GM12878 (cell line): ENCODE results near the gene MAP2K2. TPM values are rescaled to one million over a fixed set of nuclear protein-coding genes. Genes with fewer than 3 reads are reported as not detected.

Experiments used
- BCL11A ChIP-seq: IDR thresholded peaks from 2 replicates; pipeline ENCODE4 v1.6.1; 2011; ENCODE audit warnings: low read depth, low read length
- BHLHE40 ChIP-seq, 2 experiments: fragments of 450-650 bp in 1 of 2; IDR thresholded peaks; 2 replicates each; pipeline ENCODE4 v1.6.1; 2011 to 2017; ENCODE audit warnings: low read depth in 2 of 2, borderline replicate concordance in 1 of 2, improper control_type of control experiment in 1 of 2, low read length in 1 of 2, mild to moderate bottlenecking in 1 of 2
- BMI1 ChIP-seq: fragments of 450-650 bp; IDR thresholded peaks from 2 replicates; pipeline ENCODE4 v1.6.1; 2016; ENCODE audit warnings: mild to moderate bottlenecking, moderate library complexity, borderline replicate concordance
- BRCA1 ChIP-seq: IDR thresholded peaks from 2 replicates; pipeline ENCODE4 v1.6.1; 2011; ENCODE audit warnings: low read depth, low read length, improper control_type of control experiment
- HDAC6 ChIP-seq: fragments of 200-600 bp; sonication (generic); IDR thresholded peaks from one replicate; pipeline ENCODE4 v1.8.0; 2017; ENCODE audit warnings: antibody characterized with exemption; ENCODE audit not compliant: unreplicated experiment
- KAT2A ChIP-seq: conservative IDR thresholded peaks from 2 replicates; pipeline ENCODE4 v1.6.1; 2011; ENCODE audit warnings: low read depth, low read length; ENCODE audit not compliant: control insufficient read depth
- LARP7 ChIP-seq: fragments of 450-650 bp; IDR thresholded peaks from 2 replicates; pipeline ENCODE4 v1.6.1; 2017; ENCODE audit warnings: mild to moderate bottlenecking
- MEF2A ChIP-seq: IDR thresholded peaks from 2 replicates; pipeline ENCODE4 v1.6.1; 2011; ENCODE audit warnings: low read depth, mild to moderate bottlenecking, low read length, moderate library complexity; ENCODE audit not compliant: insufficient read depth
- MTA3 ChIP-seq: IDR thresholded peaks from 2 replicates; pipeline ENCODE4 v1.6.1; 2012; ENCODE audit warnings: low read length, inconsistent platforms, borderline replicate concordance
- NFIC ChIP-seq: IDR thresholded peaks from 2 replicates; pipeline ENCODE4 v1.6.1; 2012; ENCODE audit warnings: low read depth, mild to moderate bottlenecking, inconsistent platforms, low read length, moderate library complexity
- NFXL1 ChIP-seq: fragments of 450-650 bp; IDR thresholded peaks from 2 replicates; pipeline ENCODE4 v1.6.1; 2017; ENCODE audit warnings: antibody characterized with exemption, mild to moderate bottlenecking, borderline replicate concordance
- NFYA ChIP-seq: IDR thresholded peaks from 2 replicates; pipeline ENCODE4 v1.6.1; 2011; ENCODE audit warnings: low read depth, mild to moderate bottlenecking, low read length, improper control_type of control experiment, borderline replicate concordance
- PAX5 ChIP-seq: IDR thresholded peaks from 2 replicates; pipeline ENCODE4 v1.6.1; 2011; ENCODE audit warnings: low read depth, low read length, borderline replicate concordance
- RELA ChIP-seq: fragments of 450-650 bp; IDR thresholded peaks from 2 replicates; pipeline ENCODE4 v1.8.0; 2014; ENCODE audit warnings: borderline replicate concordance; ENCODE audit not compliant: partially characterized antibody
- RFX5 ChIP-seq: IDR thresholded peaks from 2 replicates; pipeline ENCODE4 v1.6.1; 2011; ENCODE audit warnings: low read depth, low read length, improper control_type of control experiment
- RUNX3 ChIP-seq: IDR thresholded peaks from 2 replicates; pipeline ENCODE4 v1.6.1; 2012; ENCODE audit warnings: low read length, inconsistent platforms
- SMAD1 ChIP-seq: fragments of 450-650 bp; IDR thresholded peaks from 2 replicates; pipeline ENCODE4 v1.6.1; 2018; ENCODE audit warnings: mild to moderate bottlenecking, low read depth; ENCODE audit not compliant: partially characterized antibody
- SP1 ChIP-seq: IDR thresholded peaks from one replicate; pipeline ENCODE4 v1.6.1; 2011; ENCODE audit warnings: low read depth, low read length
- SUPT20H ChIP-seq: IDR thresholded peaks from 2 replicates; pipeline ENCODE4 v1.6.1; 2011; ENCODE audit warnings: low read depth, mild to moderate bottlenecking, low read length, moderate library complexity, borderline replicate concordance; ENCODE audit not compliant: control insufficient read depth
- SUZ12 ChIP-seq: fragments of 200-600 bp; sonication (generic); IDR thresholded peaks from one replicate; pipeline ENCODE4 v1.6.1; 2018; ENCODE audit warnings: antibody characterized with exemption, mild to moderate bottlenecking; ENCODE audit not compliant: unreplicated experiment
- TBL1XR1 ChIP-seq: IDR thresholded peaks from 2 replicates; pipeline ENCODE4 v1.6.1; 2012; ENCODE audit warnings: low read depth, low read length, improper control_type of control experiment
- ZNF217 ChIP-seq: fragments of 450-650 bp; IDR thresholded peaks from 2 replicates; pipeline ENCODE4 v1.6.1; 2017; ENCODE audit warnings: antibody characterized with exemption, mild to moderate bottlenecking
- ZNF384 ChIP-seq: IDR thresholded peaks from 2 replicates; pipeline ENCODE4 v1.6.1; 2012; ENCODE audit warnings: low read depth, mild to moderate bottlenecking, low read length, improper control_type of control experiment, borderline replicate concordance
- polyA plus RNA-seq, 11 experiments: library from polyadenylated mRNA; depleted of rRNA in 4 of 11; unstranded in 6 of 11; stranded (reverse) in 5 of 11; fragments of >200 nt; fragmentation: Nextera tagmentation in 4 of 11; fragmentation: Illumina TruSeq in 1 of 11; extraction: Ambion mirVana in 4 of 11; extraction: Trizol in 1 of 11; gene quantifications; 1 replicate in 1 of 11; 2 replicates in 10 of 11; pipeline versions ENCODE4 v1.2.1 to v1.2.3, GENCODE V29; 2011 to 2016; ENCODE audit warnings: inconsistent platforms in 2 of 11, missing spikeins in 2 of 11, low read depth in 1 of 11
- total RNA-seq, 4 experiments: library from RNA; depleted of rRNA in 3 of 4; stranded (reverse); fragments of >200 nt in 3 of 4; fragmentation: Illumina TruSeq in 1 of 4; extraction: Trizol in 1 of 4; gene quantifications; 2 replicates each; pipeline versions ENCODE4 v1.2.1 to v1.2.3, GENCODE V29; 2013 to 2021
- TF ChIP-seq, protein P1 (sequence below): IDR thresholded peaks from 2 replicates; pipeline ENCODE4 v1.6.1; 2012; ENCODE audit warnings: low read depth, low read length, improper control_type of control experiment
- TF ChIP-seq, protein P2 (sequence below): fragments of 450-650 bp; IDR thresholded peaks from 2 replicates; pipeline ENCODE4 v1.6.1; 2016; ENCODE audit warnings: mild to moderate bottlenecking
- TF ChIP-seq, protein P3 (sequence below): IDR thresholded peaks from 2 replicates; pipeline ENCODE4 v1.6.1; 2011; ENCODE audit warnings: mild to moderate bottlenecking, low read depth, low read length, moderate library complexity; ENCODE audit not compliant: insufficient replicate concordance
- TF ChIP-seq, protein P4 (sequence below): fragments of 450-650 bp; IDR thresholded peaks from 2 replicates; pipeline ENCODE4 v1.6.1; 2014; ENCODE audit warnings: mild to moderate bottlenecking

Gene MAP2K2
- total and polyA plus RNA-seq, 10 of the 15 experiments (the other 5 are each of a cell fraction or from before 2014, with no cell fraction given) = 1.00 to 210 (median 53.5) TPM

DNA sequence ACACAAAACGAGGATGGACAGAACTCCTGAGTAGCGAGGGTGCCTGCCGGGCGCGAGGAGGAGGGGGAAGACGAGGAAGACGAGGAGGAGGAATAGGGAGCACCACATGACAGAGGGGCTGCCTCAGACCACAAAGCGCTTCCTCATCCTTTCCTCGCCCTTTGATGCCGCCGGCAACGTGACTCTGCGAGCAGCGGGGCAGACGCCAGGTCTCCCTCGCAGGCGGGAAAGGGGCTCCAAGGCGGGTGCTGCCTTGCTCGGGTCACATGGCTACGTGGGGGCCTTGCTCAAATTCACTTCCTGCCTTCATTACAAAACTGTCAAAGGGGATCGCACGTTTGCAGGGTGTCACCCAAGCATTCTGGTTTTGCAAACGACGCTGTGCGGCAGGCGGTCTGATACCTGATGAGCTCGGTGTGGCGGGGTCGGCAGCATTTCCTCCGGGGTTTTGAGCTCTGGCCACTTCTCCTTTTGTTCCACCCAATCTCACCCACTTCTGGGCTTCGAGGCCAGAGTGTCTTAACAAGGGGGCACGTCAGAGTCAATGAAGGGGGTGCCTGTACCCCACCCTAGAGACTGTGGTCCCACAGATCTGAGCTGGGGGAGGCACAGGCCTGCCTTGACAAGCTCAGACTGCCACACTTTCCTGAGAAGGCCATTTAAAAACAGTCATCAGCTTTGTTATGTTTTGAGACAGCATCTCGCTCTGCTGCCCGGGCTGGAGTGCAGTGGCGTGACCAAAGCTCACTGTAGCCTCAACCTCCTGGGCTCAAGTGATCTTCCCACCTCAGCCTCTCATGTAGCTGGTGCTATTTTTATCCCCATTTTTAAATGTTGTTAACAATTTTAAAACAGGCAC is 14.9 kb downstream of the MAP2K2 start (continued):
- TF ChIP-seq, protein P1, sequence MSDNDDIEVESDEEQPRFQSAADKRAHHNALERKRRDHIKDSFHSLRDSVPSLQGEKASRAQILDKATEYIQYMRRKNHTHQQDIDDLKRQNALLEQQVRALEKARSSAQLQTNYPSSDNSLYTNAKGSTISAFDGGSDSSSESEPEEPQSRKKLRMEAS = peak; percentile 95
- TF ChIP-seq BRCA1 = no peak
- no peak for TF ChIP-seq SMAD1
- TF ChIP-seq, protein P2, sequence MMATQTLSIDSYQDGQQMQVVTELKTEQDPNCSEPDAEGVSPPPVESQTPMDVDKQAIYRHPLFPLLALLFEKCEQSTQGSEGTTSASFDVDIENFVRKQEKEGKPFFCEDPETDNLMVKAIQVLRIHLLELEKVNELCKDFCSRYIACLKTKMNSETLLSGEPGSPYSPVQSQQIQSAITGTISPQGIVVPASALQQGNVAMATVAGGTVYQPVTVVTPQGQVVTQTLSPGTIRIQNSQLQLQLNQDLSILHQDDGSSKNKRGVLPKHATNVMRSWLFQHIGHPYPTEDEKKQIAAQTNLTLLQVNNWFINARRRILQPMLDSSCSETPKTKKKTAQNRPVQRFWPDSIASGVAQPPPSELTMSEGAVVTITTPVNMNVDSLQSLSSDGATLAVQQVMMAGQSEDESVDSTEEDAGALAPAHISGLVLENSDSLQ = peak; percentile 71
- peak; percentile 96 for TF ChIP-seq PAX5
- no peak for TF ChIP-seq HDAC6
- peak; percentile 78 for TF ChIP-seq RUNX3
- no peak for TF ChIP-seq TBL1XR1
- TF ChIP-seq SUZ12 = no peak
- no peak for TF ChIP-seq SUPT20H
- TF ChIP-seq MTA3 = peak; percentile 90; the same call in 1 of the 2 replicates
- TF ChIP-seq BMI1 = no peak
- peak; percentile 30 for TF ChIP-seq SP1
- no peak for TF ChIP-seq ZNF217
- no peak for TF ChIP-seq KAT2A
- 0 out of 2 replicates have a peak, but pooled peaks have one; percentile 67 for TF ChIP-seq LARP7
- TF ChIP-seq BCL11A = no peak; the same call in none of the 2 replicates
- no peak for TF ChIP-seq ZNF384
- peak; percentile 17 for TF ChIP-seq RELA
- TF ChIP-seq, protein P3, sequence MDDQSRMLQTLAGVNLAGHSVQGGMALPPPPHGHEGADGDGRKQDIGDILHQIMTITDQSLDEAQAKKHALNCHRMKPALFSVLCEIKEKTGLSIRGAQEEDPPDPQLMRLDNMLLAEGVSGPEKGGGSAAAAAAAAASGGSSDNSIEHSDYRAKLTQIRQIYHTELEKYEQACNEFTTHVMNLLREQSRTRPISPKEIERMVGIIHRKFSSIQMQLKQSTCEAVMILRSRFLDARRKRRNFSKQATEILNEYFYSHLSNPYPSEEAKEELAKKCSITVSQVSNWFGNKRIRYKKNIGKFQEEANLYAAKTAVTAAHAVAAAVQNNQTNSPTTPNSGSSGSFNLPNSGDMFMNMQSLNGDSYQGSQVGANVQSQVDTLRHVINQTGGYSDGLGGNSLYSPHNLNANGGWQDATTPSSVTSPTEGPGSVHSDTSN = no peak
- TF ChIP-seq MEF2A = peak; percentile 73
- TF ChIP-seq BHLHE40 (IDR thresholded peaks at IDR 0.05; ENCODE audit: borderline replicate concordance in 1 of 2, low read depth in 2 of 2, low read length in 1 of 2) = peak; percentile 95 to 96
- TF ChIP-seq NFIC = peak; percentile 52; the same call in 1 of the 2 replicates
- no peak for TF ChIP-seq NFYA
- TF ChIP-seq RFX5 = no peak
- TF ChIP-seq NFXL1 = peak; percentile 98
- TF ChIP-seq, protein P4, sequence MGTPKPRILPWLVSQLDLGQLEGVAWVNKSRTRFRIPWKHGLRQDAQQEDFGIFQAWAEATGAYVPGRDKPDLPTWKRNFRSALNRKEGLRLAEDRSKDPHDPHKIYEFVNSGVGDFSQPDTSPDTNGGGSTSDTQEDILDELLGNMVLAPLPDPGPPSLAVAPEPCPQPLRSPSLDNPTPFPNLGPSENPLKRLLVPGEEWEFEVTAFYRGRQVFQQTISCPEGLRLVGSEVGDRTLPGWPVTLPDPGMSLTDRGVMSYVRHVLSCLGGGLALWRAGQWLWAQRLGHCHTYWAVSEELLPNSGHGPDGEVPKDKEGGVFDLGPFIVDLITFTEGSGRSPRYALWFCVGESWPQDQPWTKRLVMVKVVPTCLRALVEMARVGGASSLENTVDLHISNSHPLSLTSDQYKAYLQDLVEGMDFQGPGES = no peak
